ENCODE measurements around the gene OR4B1. TPM values are rescaled to one million over a fixed set of nuclear protein-coding genes. Genes with fewer than 3 reads are reported as not detected.

Gene OR4B1
- total RNA-seq, 1 experiment from 2014 or later, result not detected

DNA sequence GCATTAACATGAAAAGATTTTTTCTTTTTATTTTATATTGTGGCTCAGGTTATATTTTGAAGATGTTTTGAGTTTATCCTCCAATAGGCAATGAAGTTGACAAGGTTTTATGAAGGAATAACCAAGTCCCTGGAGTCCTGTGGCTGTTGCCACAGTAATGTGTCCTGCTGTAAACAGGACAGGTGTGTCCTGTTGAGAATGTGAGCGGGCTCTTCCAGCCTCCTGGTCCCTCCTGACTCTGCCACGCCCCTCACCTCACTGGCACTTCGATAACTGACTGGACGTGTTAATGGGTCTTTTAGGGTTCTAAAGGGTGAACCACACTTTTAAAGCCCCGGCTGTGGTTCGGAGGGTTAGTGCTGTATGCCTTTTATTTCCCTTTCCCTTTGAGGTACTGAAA is 47.8 kb upstream of the OR4B1 start:
- H3K9me3 ChIP-seq (ENCODE audit: control insufficient read depth, low read depth, low read length), result no peaks in the 10 kb centered on the region
- no peak overlapping the region for H3K18ac ChIP-seq (ENCODE audit: insufficient read length, low read depth, low read length)
- no peak overlapping the region for H3K23ac ChIP-seq (ENCODE audit: insufficient read length, low read depth, low read length)
- H3K27me3 ChIP-seq (ENCODE audit: insufficient read depth, low read length), result no peaks in the 10 kb centered on the region
- no peak overlapping the region for H2BK15ac ChIP-seq (ENCODE audit: low read depth, low read length)
- no peaks in the 10 kb centered on the region for H3K27me3 Mint-ChIP-seq (ENCODE audit: low read depth)
- no peaks in the 10 kb centered on the region for H3K4me1 Mint-ChIP-seq
- H3K14ac ChIP-seq (ENCODE audit: insufficient read depth, low read length), result no peak overlapping the region
- H4K20me1 ChIP-seq (ENCODE audit: control insufficient read depth, insufficient read depth, insufficient read length), result no peaks in the 10 kb centered on the region
- peaks cover 0 to 8% (median 4%) of the 10 kb centered on the region in 3 experiments; a peak in 4 of 7 replicates for H3K36me3 Mint-ChIP-seq (ENCODE audit: insufficient read depth in 1 of 3, low read depth in 3 of 3)
- H3T11ph ChIP-seq (ENCODE audit: low read length), result no peak overlapping the region
- no peaks in the 10 kb centered on the region for H3K79me1 ChIP-seq (ENCODE audit: insufficient read depth, low read depth, low read length, poor library complexity, severe bottlenecking)
- H4K91ac ChIP-seq (ENCODE audit: insufficient read length, low read depth, low read length), result no peak overlapping the region
- H3K27ac Mint-ChIP-seq, result no peak overlapping the region
- H2BK120ac ChIP-seq (ENCODE audit: low read depth, low read length, poor library complexity, severe bottlenecking), result no peak overlapping the region
- no peak overlapping the region for H2BK12ac ChIP-seq (ENCODE audit: insufficient read length, low read depth, low read length)
- H4K5ac ChIP-seq (ENCODE audit: insufficient read length, low read depth, low read length), result no peak overlapping the region
- H3K4me2 ChIP-seq (ENCODE audit: insufficient read depth, insufficient read length, low read length), result no peak overlapping the region
- no peak overlapping the region for H3K4me3 Mint-ChIP-seq
- H3K9me3 Mint-ChIP-seq, result peaks cover 0 to 3% of the 10 kb centered on the region in 2 experiments; a peak in 2 of 5 replicates
- no peaks in the 10 kb centered on the region for H3K4me1 ChIP-seq (ENCODE audit: insufficient read depth, low read length)
- WGBS (ENCODE audit: extremely low coverage, insufficient read length, low lambda C conversion rate), result no CpG with 5 or more reads among the region's 6 CpGs
- H3K4ac ChIP-seq (ENCODE audit: low read depth, low read length), result no peak overlapping the region
- no peak overlapping the region for H2BK5ac ChIP-seq (ENCODE audit: insufficient read length, low read length)
- no peak overlapping the region for H3K27ac ChIP-seq (ENCODE audit: insufficient read length, low read depth, low read length)
- no peak overlapping the region for H2AFZ ChIP-seq (ENCODE audit: low read length)
- no peak overlapping the region for H4K8ac ChIP-seq (replicated peaks; ENCODE audit: insufficient read length, low read depth, low read length)
- H2BK20ac ChIP-seq (ENCODE audit: low read depth, low read length, poor library complexity, severe bottlenecking), result no peak overlapping the region
- TF ChIP-seq, protein P1, sequence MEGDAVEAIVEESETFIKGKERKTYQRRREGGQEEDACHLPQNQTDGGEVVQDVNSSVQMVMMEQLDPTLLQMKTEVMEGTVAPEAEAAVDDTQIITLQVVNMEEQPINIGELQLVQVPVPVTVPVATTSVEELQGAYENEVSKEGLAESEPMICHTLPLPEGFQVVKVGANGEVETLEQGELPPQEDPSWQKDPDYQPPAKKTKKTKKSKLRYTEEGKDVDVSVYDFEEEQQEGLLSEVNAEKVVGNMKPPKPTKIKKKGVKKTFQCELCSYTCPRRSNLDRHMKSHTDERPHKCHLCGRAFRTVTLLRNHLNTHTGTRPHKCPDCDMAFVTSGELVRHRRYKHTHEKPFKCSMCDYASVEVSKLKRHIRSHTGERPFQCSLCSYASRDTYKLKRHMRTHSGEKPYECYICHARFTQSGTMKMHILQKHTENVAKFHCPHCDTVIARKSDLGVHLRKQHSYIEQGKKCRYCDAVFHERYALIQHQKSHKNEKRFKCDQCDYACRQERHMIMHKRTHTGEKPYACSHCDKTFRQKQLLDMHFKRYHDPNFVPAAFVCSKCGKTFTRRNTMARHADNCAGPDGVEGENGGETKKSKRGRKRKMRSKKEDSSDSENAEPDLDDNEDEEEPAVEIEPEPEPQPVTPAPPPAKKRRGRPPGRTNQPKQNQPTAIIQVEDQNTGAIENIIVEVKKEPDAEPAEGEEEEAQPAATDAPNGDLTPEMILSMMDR (conservative IDR thresholded peaks at IDR 0.05), result no peak
- no peaks in the 10 kb centered on the region for H3K23me2 ChIP-seq (ENCODE audit: insufficient read length, low read depth, low read length, poor library complexity, severe bottlenecking)
- no peak for DNase-seq
- H3K79me2 ChIP-seq (ENCODE audit: insufficient read depth, low read length), result no peaks in the 10 kb centered on the region
- H2AK5ac ChIP-seq (ENCODE audit: insufficient read length, low read length), result no peak overlapping the region
- no peak overlapping the region for H3K9ac ChIP-seq (ENCODE audit: extremely low read depth, insufficient read length, low read length)
- no peak overlapping the region for H3K56ac ChIP-seq (ENCODE audit: insufficient read length, low read depth, low read length)

Measured in H9 (cell line).